Activated naive CD8-positive, alpha-beta T cell treated with anti-CD3 and anti-CD28 coated beads for 36 hours (primary cell): ENCODE results near the gene GASK1A. TPM values are rescaled to one million over a fixed set of nuclear protein-coding genes. Genes with fewer than 3 reads are reported as not detected.
A peak's percentile ranks its signal among the peaks of the same experiment; 100 is the strongest.

ENCODE experiments used
- DNase-seq: peaks from one replicate; pipeline ENCODE4 v3.0.0; 2021
- H3K27ac Mint-ChIP-seq: one replicate; pipeline ENCODE4 v1.8.0; 2022; ENCODE audit warnings: mild to moderate bottlenecking, moderate library complexity, mixed read lengths
- H3K27me3 Mint-ChIP-seq: one replicate; pipeline ENCODE4 v1.8.0; 2022; ENCODE audit warnings: mild to moderate bottlenecking, mixed read lengths
- H3K36me3 Mint-ChIP-seq: one replicate; pipeline ENCODE4 v1.8.0; 2021; ENCODE audit warnings: mild to moderate bottlenecking, mixed read lengths
- H3K4me1 Mint-ChIP-seq: one replicate; pipeline ENCODE4 v1.8.0; 2021; ENCODE audit warnings: mixed read lengths
- H3K4me3 Mint-ChIP-seq: one replicate; pipeline ENCODE4 v1.8.0; 2022; ENCODE audit warnings: mild to moderate bottlenecking, moderate library complexity, mixed read lengths
- H3K9me3 Mint-ChIP-seq: one replicate; pipeline ENCODE4 v1.8.0; 2022; ENCODE audit warnings: mixed read lengths
- total RNA-seq, 2 experiments: library from RNA; stranded (reverse); gene quantifications; one replicate each; pipeline ENCODE4 v1.2.3, GENCODE V29; 2021

GASK1A gene
- under 1 TPM in 1 of 2 experiments, not detected in 1; 0.08 TPM for total RNA-seq

DNA sequence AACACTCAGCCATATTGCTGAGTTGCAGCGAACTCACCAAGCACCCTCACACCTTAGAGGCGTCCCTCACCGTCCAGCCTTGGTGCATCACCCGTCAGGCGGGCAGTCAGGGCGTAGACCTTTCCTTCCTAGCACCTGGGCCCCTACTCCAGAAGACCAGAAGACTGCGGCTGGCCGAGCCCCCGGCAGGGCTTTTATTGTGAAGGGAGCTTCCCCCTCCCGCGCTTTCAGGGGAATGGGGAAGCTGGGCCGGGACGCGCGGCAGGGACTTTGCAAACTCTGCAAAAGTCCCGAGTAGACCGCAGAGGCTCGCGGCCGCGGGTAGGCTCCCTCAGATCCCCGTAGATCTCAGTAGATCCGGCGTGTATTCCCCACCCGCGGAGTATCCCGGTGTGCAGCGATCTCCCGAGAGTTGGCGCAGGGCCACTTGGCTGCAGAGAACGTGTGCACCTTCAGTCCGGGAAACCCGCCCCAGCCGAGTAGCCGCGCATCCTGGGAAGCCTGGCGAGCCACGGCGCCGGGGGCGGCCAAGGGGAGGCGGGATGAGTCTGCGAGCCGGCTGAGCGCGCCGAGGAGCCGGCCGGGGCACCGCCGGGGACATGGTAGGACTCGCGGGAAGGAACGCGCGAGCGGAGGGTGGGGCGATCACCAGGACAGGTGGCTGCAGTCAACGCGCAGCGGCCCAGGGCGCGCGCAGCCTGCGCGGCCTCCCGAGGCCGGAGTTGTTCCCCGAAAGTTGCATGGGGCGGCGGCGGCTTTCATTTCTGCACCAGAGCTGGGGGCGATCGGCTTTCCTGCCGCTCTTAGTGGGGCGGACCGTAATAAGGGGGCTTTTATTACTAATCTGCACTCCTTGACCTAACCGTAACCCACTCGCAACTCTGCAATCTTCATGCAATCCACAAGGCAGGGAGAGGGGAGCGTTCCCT is at the start of gene GASK1A:
GASK1A (plus strand) TSS at position 268 of the 929 bp plus-strand sequence; CDS start at position 600, 332 bp downstream.
- H3K4me1 Mint-ChIP-seq = peaks cover 6% of the 10 kb centered on the region
- peaks cover 9% of the 10 kb centered on the region for H3K9me3 Mint-ChIP-seq
- H3K36me3 Mint-ChIP-seq = peaks cover 5% of the 10 kb centered on the region
- peak; percentile 49 for DNase-seq
- peaks cover 20% of the 10 kb centered on the region for H3K27me3 Mint-ChIP-seq
- no peak within 1 kb of the TSS for H3K27ac Mint-ChIP-seq
- H3K4me3 Mint-ChIP-seq = peak within 1 kb of the TSS; percentile 72

GRCh38 chr3:42934111-42934510 is 45.0 kb upstream of the GASK1A start:
- Mint-ChIP-seq H3K4me3 (no peak overlapping the region), H3K27me3 (no peaks in the 10 kb centered on the region), H3K27ac (no peak overlapping the region), H3K4me1 (peaks cover 15% of the 10 kb centered on the region), H3K9me3 (peaks cover 8% of the 10 kb centered on the region), H3K36me3 (no peaks in the 10 kb centered on the region)
- DNase-seq = no peak

DNA sequence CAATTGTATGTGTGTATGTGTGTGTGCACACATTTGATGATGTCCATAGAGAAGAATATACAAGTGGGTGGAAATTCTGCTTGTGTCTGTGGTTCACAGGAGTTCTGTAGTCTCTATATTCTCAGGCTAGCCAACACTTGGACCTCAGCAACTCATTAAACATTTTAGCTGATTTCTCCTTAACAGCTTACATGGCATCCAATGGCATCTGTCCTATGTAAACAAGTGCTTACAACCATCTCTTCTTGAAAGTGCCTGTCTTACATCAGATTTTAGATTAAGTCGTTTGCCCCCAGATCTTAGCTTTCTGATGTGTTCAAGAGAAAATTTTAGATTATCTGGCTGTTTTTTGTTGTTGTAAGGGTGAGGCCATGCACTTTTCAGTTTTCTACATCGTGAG is 44.2 kb upstream of the GASK1A start:
- no peaks in the 10 kb centered on the region for H3K36me3 Mint-ChIP-seq
- H3K4me3 Mint-ChIP-seq = no peak overlapping the region
- peaks cover 8% of the 10 kb centered on the region for H3K9me3 Mint-ChIP-seq
- H3K27ac Mint-ChIP-seq = no peak overlapping the region
- DNase-seq = no peak
- no peaks in the 10 kb centered on the region for H3K27me3 Mint-ChIP-seq
- peaks cover 15% of the 10 kb centered on the region for H3K4me1 Mint-ChIP-seq

GRCh38 chr3:42935472-42935871 is 43.6 kb upstream of the GASK1A start:
- Mint-ChIP-seq H3K4me1 (peaks cover 15% of the 10 kb centered on the region), H3K4me3 (no peak overlapping the region), H3K36me3 (no peaks in the 10 kb centered on the region), H3K9me3 (peaks cover 8% of the 10 kb centered on the region), H3K27me3 (no peaks in the 10 kb centered on the region), H3K27ac (no peak overlapping the region)
- no peak for DNase-seq

GRCh38 chr3:42936157-42936981 is 42.7 kb upstream of the GASK1A start:
- no peak overlapping the region for H3K27ac Mint-ChIP-seq

DNA sequence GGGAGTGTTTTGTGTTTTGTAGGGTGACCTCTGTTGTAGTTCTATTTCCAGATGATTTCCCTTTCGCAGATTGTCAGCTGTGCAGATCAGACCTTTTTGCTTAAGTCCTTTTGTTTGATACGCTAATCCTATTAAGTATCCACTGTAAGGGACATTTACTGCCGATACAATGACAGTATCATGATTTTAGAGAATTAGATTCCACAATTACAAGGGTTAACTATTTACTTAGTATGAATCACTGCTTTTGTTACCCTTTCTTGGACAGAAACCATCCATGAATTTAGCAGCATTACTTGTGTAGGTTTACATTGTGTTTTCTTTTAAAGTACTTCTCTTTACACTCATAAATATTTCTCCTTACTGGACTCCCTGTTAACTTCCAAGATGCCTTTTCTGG is 41.8 kb upstream of the GASK1A start:
- Mint-ChIP-seq H3K36me3 (no peaks in the 10 kb centered on the region), H3K4me1 (peaks cover 13% of the 10 kb centered on the region), H3K4me3 (no peak overlapping the region), H3K9me3 (peaks cover 8% of the 10 kb centered on the region), H3K27me3 (no peaks in the 10 kb centered on the region), H3K27ac (no peak overlapping the region)
- no peak for DNase-seq

More at GRCh38 chr3:42936157-42936981, 42.7 kb upstream of the GASK1A start:
- no peak for DNase-seq
- H3K9me3 Mint-ChIP-seq = peaks cover 8% of the 10 kb centered on the region
- H3K4me1 Mint-ChIP-seq = peaks cover 13% of the 10 kb centered on the region
- H3K27me3 Mint-ChIP-seq = no peaks in the 10 kb centered on the region
- no peaks in the 10 kb centered on the region for H3K36me3 Mint-ChIP-seq
- H3K4me3 Mint-ChIP-seq = peak overlapping the region; percentile 49

DNA sequence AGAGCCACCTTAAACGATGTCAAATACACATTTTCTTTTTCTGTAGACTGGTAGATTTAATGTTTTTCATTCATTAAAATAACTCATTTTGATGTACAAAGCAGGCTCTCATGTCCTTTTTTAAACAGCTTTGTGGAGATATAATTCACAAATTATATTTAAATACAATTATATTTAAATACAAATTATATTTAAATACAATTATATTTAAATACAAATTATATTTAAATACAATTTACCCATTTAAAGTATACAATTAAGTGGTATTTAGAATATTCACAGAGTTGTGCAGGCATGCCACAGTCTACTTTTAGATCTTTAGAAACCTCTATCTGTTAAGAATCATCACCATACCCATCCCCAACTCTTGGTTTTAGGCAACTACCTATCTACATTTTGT is 36.4 kb upstream of the GASK1A start:
- no peaks in the 10 kb centered on the region for H3K36me3 Mint-ChIP-seq
- no peaks in the 10 kb centered on the region for H3K9me3 Mint-ChIP-seq
- no peak overlapping the region for H3K4me3 Mint-ChIP-seq
- H3K27me3 Mint-ChIP-seq = no peaks in the 10 kb centered on the region
- no peaks in the 10 kb centered on the region for H3K4me1 Mint-ChIP-seq
- DNase-seq = no peak
- no peak overlapping the region for H3K27ac Mint-ChIP-seq

DNA sequence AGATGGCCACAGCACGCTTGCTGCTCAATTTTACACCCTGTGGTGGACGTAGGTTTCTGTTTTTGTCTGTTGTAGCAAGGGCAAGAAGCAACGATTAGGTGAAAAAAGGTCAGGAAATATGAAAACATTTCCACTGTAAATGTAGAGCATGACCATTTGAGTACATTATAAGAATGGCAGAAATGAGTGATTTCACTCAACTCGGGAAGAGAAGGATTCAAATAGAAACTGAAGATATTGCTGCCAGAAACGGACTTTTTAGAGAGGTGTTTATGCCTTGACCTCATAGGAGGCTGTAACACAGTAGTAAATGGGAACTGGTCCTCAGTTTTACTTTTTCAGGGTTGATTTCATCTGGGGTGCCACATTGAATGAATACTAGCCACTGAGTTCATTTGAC is 33.1 kb upstream of the GASK1A start:
- no peak for DNase-seq
- H3K9me3 Mint-ChIP-seq = no peaks in the 10 kb centered on the region
- no peak overlapping the region for H3K4me3 Mint-ChIP-seq
- H3K4me1 Mint-ChIP-seq = no peaks in the 10 kb centered on the region
- H3K27ac Mint-ChIP-seq = no peak overlapping the region
- no peaks in the 10 kb centered on the region for H3K27me3 Mint-ChIP-seq
- no peaks in the 10 kb centered on the region for H3K36me3 Mint-ChIP-seq

- Mint-ChIP-seq H3K9me3 (peaks cover 2% of the 10 kb centered on the region), H3K4me1 (peaks cover 8% of the 10 kb centered on the region), H3K27me3 (no peaks in the 10 kb centered on the region), H3K4me3 (no peak overlapping the region), H3K36me3 (no peaks in the 10 kb centered on the region), H3K27ac (no peak overlapping the region)
- DNase-seq = no peak
Observed at GRCh38 chr3:42957573-42957972, 21.5 kb upstream of the GASK1A start.

GRCh38 chr3:42960282-42960681 is 18.8 kb upstream of the GASK1A start:
- peaks cover 19% of the 10 kb centered on the region for H3K4me1 Mint-ChIP-seq
- H3K4me3 Mint-ChIP-seq = no peak overlapping the region
- H3K36me3 Mint-ChIP-seq = no peaks in the 10 kb centered on the region
- no peaks in the 10 kb centered on the region for H3K9me3 Mint-ChIP-seq
- H3K27me3 Mint-ChIP-seq = no peaks in the 10 kb centered on the region
- no peak overlapping the region for H3K27ac Mint-ChIP-seq
- no peak for DNase-seq

DNA sequence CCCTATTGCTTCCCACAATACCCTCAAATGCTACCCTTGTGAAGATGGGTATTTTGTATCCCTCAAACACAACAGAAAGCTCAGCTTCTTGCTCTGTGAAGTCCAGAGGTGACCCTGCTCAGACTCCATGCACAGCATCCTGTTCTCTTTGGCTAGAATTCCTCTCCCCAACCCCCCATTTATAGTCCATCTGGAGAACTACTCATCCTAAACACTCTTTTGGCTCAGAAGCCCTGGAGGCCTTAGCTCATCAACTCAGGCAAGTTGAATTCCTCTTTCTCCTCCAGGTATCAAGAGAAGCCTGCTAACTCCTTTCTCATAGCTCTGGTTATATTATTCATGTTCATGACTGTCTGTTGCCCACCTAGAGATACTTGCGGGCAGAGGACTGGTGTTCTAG is 18.3 kb upstream of the GASK1A start:
- Mint-ChIP-seq H3K27ac (no peak overlapping the region), H3K27me3 (no peaks in the 10 kb centered on the region), H3K9me3 (no peaks in the 10 kb centered on the region), H3K36me3 (no peaks in the 10 kb centered on the region), H3K4me3 (no peak overlapping the region), H3K4me1 (peaks cover 20% of the 10 kb centered on the region)
- DNase-seq = no peak

DNA sequence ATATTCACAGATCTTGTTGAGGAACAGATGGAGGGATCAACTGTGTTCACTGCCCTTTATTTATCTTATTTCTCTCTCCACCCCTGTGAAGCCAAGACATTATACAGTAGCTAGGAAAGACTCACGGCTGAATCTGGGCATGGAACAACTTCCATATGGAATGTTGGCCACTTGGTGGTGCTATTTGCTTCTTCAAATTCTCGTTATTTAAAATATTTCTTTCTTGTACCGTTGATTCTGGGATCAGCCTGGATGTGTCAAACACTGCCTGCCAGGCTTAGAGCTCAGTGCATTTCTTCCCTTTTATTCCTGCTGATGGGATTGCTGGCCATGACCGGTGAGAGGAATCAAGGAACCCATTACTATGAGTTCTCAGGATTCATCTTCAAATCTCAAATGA is 17.5 kb upstream of the GASK1A start:
- Mint-ChIP-seq H3K4me1 (peaks cover 22% of the 10 kb centered on the region), H3K36me3 (no peaks in the 10 kb centered on the region), H3K4me3 (no peak overlapping the region), H3K27me3 (no peaks in the 10 kb centered on the region), H3K27ac (no peak overlapping the region), H3K9me3 (no peaks in the 10 kb centered on the region)
- DNase-seq = no peak

- Mint-ChIP-seq H3K4me1 (peaks cover 22% of the 10 kb centered on the region), H3K36me3 (no peaks in the 10 kb centered on the region), H3K27ac (no peak overlapping the region), H3K27me3 (no peaks in the 10 kb centered on the region), H3K4me3 (no peak overlapping the region), H3K9me3 (no peaks in the 10 kb centered on the region)
- DNase-seq = no peak
Observed at GRCh38 chr3:42963269-42963668, 15.8 kb upstream of the GASK1A start.

- no peaks in the 10 kb centered on the region for H3K36me3 Mint-ChIP-seq
- no peak overlapping the region for H3K27ac Mint-ChIP-seq
- H3K4me1 Mint-ChIP-seq = peaks cover 22% of the 10 kb centered on the region
- no peak for DNase-seq
- no peak overlapping the region for H3K4me3 Mint-ChIP-seq
- no peaks in the 10 kb centered on the region for H3K27me3 Mint-ChIP-seq
- H3K9me3 Mint-ChIP-seq = no peaks in the 10 kb centered on the region
Observed at GRCh38 chr3:42964266-42964665, 14.8 kb upstream of the GASK1A start.

DNA sequence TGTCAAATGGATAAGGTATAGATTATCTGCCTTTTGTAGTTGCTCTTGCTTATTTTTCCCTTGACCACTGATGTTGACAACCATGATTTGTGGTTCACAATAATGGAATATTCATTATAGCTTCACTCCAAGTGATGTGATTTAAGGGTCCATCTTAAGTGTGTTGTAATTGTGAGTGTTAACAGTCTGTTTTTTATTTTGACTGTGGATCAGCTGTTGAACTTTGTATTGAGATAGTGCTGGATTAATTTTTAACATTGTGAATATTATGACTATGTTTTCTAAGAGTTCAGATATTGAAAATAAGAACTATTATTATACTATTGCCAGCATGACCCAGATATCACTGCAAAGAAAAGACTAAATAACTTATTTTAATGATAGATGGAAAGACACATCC is 8.6 kb upstream of the GASK1A start:
- Mint-ChIP-seq H3K27me3 (no peaks in the 10 kb centered on the region), H3K4me3 (no peak overlapping the region), H3K36me3 (peaks cover 6% of the 10 kb centered on the region), H3K4me1 (peaks cover 3% of the 10 kb centered on the region), H3K9me3 (peaks cover 16% of the 10 kb centered on the region), H3K27ac (no peak overlapping the region)
- DNase-seq = no peak
